Colon (tissue), 2 donors: ENCODE results near the gene PRDM16.

Source experiments
- FAIRE-seq: peaks from 2 replicates; lab custom pipeline; 2012; peaks lifted over from hg19 to GRCh38; lab: Jason Lieb, UNC
- donor health status: control.
- donor health status: control.

PRDM16 gene

DNA sequence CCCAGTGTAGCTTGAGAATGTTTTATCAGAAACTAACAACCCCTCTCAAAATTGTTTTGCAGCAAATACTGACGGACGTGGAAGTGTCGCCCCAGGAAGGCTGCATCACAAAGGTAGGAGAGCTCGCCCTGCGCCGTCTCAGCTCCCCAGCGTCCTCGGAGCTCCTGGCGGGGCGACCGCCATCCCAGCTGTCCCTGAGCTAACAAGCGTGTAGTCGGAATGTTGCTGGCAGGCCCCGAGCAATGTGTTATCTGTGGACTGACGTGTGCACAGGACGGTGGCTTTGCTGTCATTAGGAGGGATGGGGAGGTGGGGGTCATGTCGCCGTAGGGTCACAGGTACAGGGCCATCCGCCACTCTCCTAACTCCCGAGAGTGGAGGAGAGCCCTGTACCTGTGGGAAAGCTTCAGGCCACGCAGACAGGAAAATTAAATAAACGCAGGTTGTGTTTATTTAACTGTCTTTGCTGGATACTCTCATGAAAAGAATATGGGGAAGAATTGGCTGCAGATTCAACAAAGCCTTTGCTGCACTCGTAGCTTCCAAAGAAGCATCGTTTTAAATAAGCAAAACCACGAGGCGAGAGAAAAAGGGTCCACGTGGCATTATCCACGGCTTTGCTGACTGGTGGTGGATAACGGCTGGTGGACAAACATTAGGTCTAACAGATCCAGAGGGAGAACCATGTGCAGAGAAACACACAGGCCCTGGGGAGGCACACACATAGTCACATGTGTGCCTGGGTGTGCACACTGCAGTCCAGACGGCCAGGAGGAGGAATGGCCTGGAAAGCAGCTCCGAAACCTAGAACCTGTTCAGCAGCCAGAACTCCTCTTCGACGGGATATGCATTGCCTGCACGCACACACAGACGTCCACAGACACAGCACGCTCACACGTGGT, 175.3 kb downstream of the PRDM16 start:
- FAIRE-seq, result no peak

DNA sequence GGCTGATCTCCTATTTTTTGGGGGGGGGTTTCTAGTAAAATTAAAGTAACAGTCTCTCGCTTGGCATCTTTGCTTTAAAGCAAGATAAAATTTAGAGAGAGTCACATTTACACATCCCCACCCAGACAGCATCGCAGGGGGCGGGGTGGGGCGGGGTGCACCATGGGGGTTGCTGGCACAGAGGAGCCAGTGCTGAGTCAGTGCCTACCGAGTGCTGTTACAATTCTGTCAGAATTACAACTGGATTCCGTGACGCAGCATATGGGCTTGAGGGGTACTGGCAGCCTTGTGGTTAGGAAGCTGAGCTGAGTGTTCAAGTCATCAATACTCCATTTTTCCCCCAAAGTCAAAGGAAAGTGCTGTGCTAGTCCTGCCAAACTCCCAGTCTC, 175.9 kb downstream of the PRDM16 start:
- FAIRE-seq, result no peak

DNA sequence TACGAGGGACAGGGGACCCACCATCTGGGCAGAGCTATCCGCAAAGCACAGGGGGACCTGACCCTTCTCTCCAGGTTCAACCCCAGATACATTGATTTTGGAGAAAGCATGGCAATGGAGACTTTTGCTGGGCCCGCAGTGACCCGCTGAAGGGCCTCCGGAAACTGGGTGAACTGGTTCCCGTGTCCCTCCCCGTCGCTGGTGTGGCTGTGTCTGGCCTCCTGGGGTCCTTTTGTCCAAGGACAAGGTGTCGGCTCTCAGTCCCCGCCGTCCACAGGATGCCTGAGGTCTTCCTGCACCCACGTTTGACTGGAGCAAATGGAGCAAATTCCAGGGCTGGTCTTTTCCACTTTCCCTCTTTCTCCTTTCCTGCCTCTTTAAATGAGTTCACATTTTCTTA, 176.3 kb downstream of the PRDM16 start:
- no peak for FAIRE-seq

DNA sequence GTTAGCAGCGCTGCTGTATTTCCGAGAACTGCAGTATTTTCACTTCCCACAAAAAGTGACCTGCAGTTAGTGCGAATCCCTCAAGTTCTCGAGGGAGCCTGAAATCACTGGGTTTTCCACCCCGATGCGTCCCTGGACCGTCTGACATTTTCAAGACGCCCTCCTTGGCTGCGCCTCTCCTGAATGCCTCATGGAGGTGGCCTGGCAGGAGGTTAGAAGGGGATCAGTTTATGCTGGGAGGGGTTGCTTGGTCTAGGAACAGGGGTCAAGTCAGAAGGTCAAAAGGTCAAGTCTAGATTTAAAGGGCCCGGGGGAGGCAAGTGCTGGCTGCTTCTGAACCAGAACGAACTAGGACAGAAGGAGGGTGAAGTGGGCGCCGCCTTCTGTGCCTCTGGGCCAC, 176.8 kb downstream of the PRDM16 start:
- FAIRE-seq, result no peak

GRCh38 chr1:3246251-3246650, 177.2 kb downstream of the PRDM16 start:
- FAIRE-seq, result no peak

DNA sequence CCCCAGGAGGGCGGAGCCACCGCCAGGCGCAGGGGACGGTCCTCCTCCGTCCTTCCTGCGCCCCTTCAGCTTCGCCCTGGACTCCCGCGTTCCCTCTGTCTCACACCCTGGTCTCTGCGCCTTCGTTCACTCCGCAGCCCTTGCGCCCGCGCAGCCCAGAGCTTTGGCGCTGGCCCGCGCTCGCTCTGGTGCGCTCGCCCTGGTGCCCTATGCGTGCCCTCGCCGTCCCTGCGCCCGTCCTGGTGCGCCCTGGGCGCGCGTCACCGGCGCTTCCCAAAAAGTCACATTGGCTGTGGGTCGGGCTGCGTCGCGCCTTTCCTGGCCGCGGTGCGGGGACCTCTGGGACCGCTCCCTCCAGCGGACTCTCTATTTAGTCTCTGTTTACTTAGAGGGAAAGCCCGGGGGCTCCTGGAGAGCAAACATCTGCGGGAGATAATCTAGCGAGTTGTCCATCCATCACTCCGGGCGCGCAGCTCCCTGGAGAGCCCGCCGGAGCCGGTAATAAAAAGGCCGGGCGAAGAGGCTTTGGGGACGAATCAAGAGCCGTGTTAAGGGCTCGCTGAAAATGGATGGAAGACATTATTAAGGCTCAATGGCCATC, 178.6 kb downstream of the PRDM16 start:
- FAIRE-seq, result no peak

DNA sequence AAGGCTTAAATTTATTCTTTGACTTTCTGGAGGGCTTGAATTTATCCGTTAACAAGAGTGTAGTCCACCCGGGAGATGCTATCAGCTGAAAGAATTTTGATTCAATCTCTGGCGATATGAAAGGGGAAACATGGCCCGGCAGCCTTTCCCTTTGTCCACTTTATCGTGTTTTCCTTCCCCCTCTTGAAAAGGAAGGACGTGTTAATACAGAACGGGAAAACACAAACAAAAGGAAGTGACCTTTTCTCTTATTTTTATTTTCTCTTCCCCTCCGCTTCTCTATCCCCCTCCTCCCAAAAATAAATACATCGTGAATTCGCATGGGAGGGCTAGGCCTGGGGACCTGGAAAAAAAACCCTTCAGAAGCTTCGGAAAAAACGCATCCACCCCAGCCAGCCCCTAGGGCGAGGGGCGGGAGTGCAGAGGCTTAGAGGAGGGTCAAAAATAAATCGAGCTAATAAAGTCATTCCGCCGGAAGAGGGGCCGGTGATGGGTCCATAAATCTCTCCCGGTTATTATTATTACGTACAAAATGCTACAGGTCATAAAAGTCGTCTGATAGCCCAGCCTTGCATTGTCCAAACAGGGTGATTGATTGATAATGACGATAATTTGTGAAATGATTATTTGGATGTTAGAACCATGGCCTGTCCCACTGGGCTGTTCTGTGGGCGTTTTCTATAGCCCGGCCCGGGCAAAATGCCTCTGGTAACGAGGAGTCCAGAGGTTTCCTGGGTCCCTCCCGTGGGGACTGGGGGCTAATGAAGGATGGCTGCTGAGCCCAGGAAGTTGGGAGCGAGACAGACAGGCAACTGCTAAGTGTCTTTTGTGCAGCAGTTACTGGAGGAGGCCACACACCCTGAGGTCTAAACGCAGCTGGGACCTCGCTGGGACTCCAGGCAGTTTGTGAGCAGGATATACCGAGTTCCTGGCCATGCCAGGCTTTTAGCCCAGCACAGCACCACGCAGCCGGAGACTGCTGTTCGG, 179.4 kb downstream of the PRDM16 start:
- no peak for FAIRE-seq

DNA sequence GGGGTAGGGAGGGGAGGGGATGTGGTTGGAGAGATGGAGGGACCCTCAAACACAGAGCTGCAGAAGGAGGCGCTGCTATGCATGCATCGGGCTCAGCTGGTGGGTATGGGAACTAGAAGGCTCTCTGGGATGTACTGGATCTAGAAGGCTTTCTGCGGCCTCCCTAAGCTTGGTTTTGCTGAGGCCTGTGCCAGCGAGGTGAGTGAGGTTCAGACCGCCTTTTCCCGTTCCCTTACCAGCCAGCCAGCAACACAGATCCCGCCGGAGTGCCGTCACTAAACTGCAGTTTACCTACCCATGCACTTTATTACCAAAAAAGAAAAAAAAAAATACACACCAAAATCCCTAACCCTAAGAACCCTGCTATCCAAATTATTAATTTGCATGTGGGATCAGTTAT, 180.2 kb downstream of the PRDM16 start:
- no peak for FAIRE-seq

DNA sequence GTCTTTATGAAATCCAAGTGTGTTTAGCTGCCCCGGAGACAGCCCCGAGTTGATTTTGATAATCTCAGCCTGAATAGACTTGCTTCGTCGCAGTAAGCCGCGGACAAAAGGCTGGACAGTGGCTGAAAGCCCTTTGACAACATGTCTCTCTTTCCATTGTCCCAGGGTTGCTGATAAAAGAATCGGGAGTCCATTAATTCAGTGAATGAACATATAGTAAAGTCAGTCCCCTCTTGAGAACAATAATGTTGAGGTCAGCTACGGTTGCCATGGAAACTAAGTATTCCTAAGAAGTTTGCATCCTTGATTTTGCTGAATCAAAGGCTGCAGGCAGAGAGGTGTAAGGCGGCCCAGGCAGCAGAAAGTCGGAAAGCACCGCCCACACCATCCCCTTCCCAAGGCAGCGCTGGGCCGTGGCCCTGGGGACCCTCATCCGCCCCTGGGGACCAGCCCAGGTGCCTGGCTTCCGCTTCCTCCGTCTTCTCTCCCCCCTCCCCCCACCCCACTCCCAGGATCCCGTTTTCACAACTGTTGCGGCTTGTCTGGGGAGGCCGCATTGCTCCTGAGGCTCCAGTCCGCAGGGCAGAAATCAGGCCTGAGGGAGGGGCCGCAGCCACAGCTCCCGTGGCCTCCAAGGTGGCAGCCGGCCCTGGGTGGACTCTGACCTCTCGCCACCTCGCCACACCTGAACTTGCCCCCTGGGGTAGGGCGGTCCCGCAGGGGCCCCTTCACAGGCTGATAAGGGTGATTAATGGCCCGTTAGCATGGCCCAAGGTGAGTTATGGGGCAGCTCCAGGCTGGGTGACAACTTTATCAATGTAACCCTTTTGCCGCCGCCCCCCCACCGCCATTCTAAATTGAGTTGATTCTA, 180.9 kb downstream of the PRDM16 start:
- no peak for FAIRE-seq

GRCh38 chr1:3250624-3251023, 181.6 kb downstream of the PRDM16 start:
- FAIRE-seq, result no peak

- no peak for FAIRE-seq
These were observed 182.2 kb downstream of the PRDM16 start for GRCh38 chr1:3251099-3251806.

GRCh38 chr1:3251807-3252428, 182.9 kb downstream of the PRDM16 start:
- FAIRE-seq, result no peak

GRCh38 chr1:3255680-3256079, 186.7 kb downstream of the PRDM16 start:
- no peak for FAIRE-seq

DNA sequence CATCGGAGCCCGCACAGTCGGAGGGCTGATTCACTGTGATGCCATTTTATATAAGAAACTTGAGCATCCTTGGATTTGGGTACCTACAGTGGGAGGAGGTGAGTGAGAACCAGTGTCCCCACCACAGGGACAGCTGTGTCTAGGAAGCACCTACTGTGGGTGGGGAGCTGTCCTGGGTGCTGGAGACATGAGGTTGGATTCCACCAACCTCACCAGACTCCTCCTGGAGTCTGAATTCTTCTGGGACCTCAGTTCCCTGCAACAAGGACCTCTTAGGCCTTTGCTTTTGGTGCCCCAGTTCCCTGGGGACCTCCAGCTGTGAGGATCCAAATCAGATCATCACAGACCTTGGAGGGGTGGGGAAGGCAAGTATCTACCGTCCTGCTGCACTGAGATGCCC, 188.8 kb downstream of the PRDM16 start:
- no peak for FAIRE-seq

GRCh38 chr1:3258386-3259003, 189.5 kb downstream of the PRDM16 start:
- FAIRE-seq, result no peak

GRCh38 chr1:3259020-3259419, 190.0 kb downstream of the PRDM16 start:
- no peak for FAIRE-seq

DNA sequence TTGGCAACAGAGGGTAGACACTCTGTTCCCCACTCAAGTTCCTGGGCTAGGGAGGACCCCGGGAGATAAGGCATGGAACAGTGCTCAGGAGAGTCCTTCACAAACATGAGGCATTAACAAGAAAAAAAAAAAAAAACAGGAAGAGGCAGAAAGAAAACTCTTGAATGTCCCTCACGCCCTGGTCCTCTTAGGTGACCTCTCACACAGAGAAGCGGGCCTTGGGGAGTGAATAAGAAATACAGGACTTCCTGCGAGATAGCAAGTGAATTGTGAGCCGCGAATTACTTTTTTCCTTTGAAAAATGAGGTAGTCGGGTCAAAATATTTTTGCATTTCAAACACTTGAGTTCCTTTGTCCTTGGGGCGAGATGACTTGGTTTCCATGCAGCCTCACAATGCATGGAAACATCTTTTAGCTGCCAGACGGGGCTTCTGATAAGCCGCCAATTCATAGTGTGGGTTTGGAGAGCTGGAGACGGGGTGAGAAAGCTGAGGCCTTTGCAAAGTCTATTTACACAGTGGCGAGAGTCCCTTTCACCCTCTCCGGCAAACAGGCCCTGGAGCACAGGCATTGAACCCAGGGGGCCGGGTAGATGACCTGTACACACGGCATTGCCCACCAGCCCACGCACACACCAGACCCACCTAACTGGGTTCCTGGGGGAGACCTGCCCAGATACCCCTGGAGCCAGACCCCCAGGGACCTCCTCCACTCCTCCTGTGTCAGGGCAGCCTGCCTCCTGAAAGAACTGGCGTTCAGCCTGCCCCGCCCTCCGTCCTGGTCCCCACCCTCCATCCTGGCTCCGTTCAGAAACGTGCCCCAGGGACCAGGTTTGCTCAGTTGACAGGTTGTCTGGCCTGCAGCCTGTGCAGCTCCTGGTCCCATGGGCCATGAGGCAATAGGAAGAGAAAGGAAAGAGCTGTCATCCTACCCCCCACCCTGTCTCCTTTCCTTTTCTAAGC, 192.3 kb downstream of the PRDM16 start:
- no peak for FAIRE-seq

DNA sequence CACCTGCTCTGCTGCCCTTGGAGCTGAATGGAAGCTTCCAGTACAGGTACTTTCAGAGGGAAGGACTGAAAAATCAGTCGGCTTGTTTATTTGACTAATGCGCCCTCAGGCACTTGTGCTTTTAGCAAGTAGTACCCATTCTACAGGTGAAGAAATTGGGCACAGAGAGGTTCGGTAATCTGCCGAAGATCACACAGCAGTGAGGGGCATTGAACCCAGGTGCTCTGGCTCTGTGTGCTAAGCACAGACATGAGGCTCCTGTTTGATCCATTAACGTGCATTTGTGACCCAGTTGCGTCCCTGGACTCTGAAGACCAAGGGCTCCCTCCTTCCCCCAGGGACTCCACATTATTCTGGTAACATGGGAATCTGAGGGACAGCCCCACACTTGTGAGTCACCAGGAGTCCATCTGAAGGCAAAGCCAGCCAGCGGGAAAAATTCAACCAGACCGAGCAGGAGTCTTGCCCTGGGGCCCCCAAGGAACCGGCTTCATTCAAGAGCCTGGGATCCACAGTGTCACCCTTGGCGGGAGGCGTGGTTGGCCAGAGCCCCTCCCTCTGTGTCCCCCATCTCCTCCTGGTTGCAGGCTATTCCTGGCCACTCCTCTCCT, 193.1 kb downstream of the PRDM16 start:
- FAIRE-seq, result no peak
